NCI-H1417 (cell line): ENCODE results near the gene FAM216B.

Experiments
- DNase-seq, 3 experiments: peaks; one replicate each; lab custom pipeline; 2025; lab: John Stamatoyannopoulos, UW

Gene FAM216B

GRCh38 chr13:42781352-42781751 lies at the start of gene FAM216B:
Gene FAM216B (plus strand): TSS chr13:42781584. CDS start chr13:42784068, 2,484 bp downstream.
- DNase-seq, result no peak

GRCh38 chr13:42732073-42732472 lies 49.3 kb upstream of the FAM216B start:
- DNase-seq, result no peak

- no peak for DNase-seq
Observed at GRCh38 chr13:42733046-42733445, 48.3 kb upstream of the FAM216B start.

- DNase-seq, result peak in 2 of 3 experiments; percentile 17 to 61
Observed at GRCh38 chr13:42735010-42735409, 46.4 kb upstream of the FAM216B start.

- DNase-seq, result peak in 2 of 3 experiments; percentile 11 to 12
Observed at GRCh38 chr13:42740753-42741152, 40.6 kb upstream of the FAM216B start.

- peak in 1 of 3 experiments; percentile 9 for DNase-seq
Observed at GRCh38 chr13:42741914-42742313, 39.5 kb upstream of the FAM216B start.

- DNase-seq, result no peak
Observed at GRCh38 chr13:42745655-42746054, 35.7 kb upstream of the FAM216B start.

- DNase-seq, result no peak
Observed at GRCh38 chr13:42746866-42747265, 34.5 kb upstream of the FAM216B start.

- peak in 2 of 3 experiments; percentile 34 to 68 for DNase-seq
Observed at GRCh38 chr13:42747399-42747873, 33.9 kb upstream of the FAM216B start.

- DNase-seq, result no peak
Observed at GRCh38 chr13:42750794-42751193, 30.6 kb upstream of the FAM216B start.

GRCh38 chr13:42751693-42752092 lies 29.7 kb upstream of the FAM216B start:
- DNase-seq, result peak in 1 of 3 experiments; percentile 6

GRCh38 chr13:42752731-42753130 lies 28.7 kb upstream of the FAM216B start:
- peak in 1 of 3 experiments; percentile 21 for DNase-seq

- peak in 2 of 3 experiments; percentile 42 to 79 for DNase-seq
Observed at GRCh38 chr13:42753697-42754096, 27.7 kb upstream of the FAM216B start.

- peak in 1 of 3 experiments; percentile 1 for DNase-seq
Observed at GRCh38 chr13:42754801-42755510, 26.4 kb upstream of the FAM216B start.

- no peak for DNase-seq
Observed at GRCh38 chr13:42757678-42758420, 23.5 kb upstream of the FAM216B start.

GRCh38 chr13:42758515-42758914 lies 22.9 kb upstream of the FAM216B start:
- no peak for DNase-seq

- no peak for DNase-seq
Observed at GRCh38 chr13:42760951-42761350, 20.4 kb upstream of the FAM216B start.

GRCh38 chr13:42762251-42762650 lies 19.1 kb upstream of the FAM216B start:
- no peak for DNase-seq

- no peak for DNase-seq
Observed at GRCh38 chr13:42762917-42763316, 18.5 kb upstream of the FAM216B start.

GRCh38 chr13:42766016-42766415 lies 15.4 kb upstream of the FAM216B start:
- DNase-seq, result peak in 2 of 3 experiments; percentile 30 to 78

- DNase-seq, result no peak
Observed at GRCh38 chr13:42769650-42770049, 11.7 kb upstream of the FAM216B start.

GRCh38 chr13:42776558-42776957 lies 4.8 kb upstream of the FAM216B start:
- peak in 1 of 3 experiments; percentile 13 for DNase-seq

- DNase-seq, result no peak
Observed at GRCh38 chr13:42777467-42777866, 3.9 kb upstream of the FAM216B start.
